Posterior vena cava (tissue), 2 donors: ENCODE results near the gene SPIC. TPM values are rescaled to one million over a fixed set of nuclear protein-coding genes. Genes with fewer than 3 reads are reported as not detected.
"Not testable (repeated sequence)": the region's sequence is repeated elsewhere in the genome, so short reads cannot be mapped to it uniquely, and the experiment has no call there.

Source experiments
- DNase-seq: peaks from one replicate; pipeline ENCODE4 v3.0.0-alpha.2; 2020; ENCODE audit warnings: low spot score
- intact Hi-C, 2 donors: fragments of 100-400 bp; cut with DNase I; formaldehyde crosslinking; loops; one replicate each; pipeline versions ENCODE4 v1.14.1 to v1.14.2; 2022 to 2023
- long read RNA-seq, 2 donors: library from polyadenylated mRNA; unstranded; transcript quantifications; one replicate each; pipeline ENCODE4 v2.0.0, GENCODE V29; 2020 to 2021
- total RNA-seq, 2 donors: library from RNA; stranded (reverse); fragmentation: NEBNext Ultra II Directional; extraction: Animal tissue kit (Norgen Biotek cat#: 25700); gene quantifications; one replicate each; pipeline ENCODE4 v1.2.1, GENCODE V29; 2021
- donor health status: DM: yes; HTN: yes; CAD: no.
- donor health status: DM: yes; HTN: yes; CAD: no.

Gene SPIC
- total RNA-seq: not detected
- long read RNA-seq, donor 1, partial matches to known transcripts: 0 of 1 reads
- long read RNA-seq, donor 1, other reads (novel, unspliced or antisense): 0 of 1 reads
- long read RNA-seq, donor 2: 0 reads

DNA sequence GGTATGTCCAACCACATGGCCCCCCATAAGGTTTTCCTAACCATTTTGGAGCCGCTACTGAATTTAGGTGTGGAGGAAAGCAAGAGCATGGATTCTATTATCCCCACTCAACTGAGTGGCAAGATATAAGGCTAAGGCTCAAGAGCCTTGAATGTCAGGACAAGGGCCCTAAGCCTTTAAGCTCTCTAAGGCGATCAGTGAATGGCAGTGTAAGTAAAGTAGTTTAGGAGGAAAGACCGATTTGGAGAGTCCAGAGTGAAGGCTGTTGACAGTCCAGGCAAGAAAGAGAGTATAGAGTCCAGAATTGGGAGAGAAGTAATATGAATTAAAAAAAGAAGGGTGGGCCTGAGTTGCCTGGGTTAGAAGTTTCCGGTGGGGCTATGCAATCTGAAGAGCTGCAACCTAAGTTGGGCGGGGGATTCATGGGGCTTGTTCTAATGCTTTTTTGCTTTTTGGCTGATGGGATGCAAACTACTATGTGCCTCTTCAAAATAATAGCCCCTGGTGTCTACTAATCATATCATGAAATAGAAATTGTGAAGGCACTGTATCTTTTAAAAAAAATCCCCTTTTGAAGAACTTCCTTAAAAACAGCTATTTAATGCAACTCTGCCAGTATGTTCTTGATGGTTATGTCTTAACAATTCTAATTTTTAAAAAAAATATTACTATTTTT is at the start of gene SPIC:
Gene SPIC (plus strand): TSS at position 626 of the 676 bp plus-strand sequence. CDS start 1,569 bp downstream, outside the sequence.
- DNase-seq: no peak
- intact Hi-C loops: no loop called here

DNA sequence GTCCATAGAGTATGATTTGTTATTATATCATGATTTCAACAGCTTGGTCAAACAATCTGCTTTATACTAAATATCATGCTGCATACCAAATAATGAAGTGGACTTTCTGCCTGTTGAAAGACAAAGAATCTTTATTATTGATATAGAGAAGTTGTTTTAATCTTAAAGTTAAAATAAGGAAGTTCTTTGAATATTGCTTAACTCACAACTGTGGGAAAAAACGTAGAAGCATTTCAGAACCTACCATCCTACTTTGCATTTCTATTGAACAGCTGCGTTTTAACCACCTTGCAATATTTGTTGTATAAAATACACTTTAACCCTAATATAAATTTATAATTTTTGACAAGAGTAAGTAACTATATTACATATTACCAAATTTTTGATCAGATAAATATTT is 44.7 kb upstream of the SPIC start:
- no peak for DNase-seq
- intact Hi-C loops: no loop called here

DNA sequence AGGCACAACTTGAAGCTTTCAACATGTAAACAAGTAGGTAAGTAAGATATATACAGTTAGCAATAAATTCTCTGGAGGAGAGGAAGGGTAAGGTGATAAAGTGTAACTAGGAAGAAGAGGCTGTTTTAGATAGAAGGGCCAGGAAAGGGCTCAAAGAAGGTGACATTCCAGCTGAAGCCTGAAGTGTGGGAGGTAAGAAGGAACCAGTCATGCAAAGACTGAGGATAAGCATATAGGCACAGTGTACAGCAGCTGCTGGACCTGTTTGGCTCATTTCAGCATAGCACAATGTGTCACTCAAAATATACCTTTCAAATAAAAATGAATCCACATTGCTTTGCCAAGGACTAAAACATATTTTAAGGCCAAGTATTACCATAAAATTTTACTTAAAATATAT is 39.0 kb upstream of the SPIC start:
- DNase-seq: no peak
- intact Hi-C loops: no loop called here

DNA sequence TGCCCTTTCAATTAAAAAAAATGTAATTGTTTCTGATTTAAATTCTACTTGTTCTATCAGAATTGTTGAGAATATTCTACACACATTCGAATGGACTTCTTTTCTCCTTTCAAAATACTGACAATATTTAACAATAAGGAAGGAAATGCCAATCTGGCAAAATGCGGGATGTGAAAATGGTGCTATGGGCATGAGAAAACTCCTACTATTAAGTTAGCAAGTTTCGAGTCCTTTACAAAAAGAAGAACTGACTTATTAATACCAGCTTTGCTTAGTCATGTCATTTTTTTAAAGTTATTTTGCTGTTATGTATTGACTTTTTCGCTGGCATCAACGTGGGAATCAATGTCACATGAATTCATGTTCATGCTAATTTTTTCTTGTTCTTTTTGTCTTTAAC is 35.9 kb upstream of the SPIC start:
- intact Hi-C loops: no loop called here
- no peak for DNase-seq

DNA sequence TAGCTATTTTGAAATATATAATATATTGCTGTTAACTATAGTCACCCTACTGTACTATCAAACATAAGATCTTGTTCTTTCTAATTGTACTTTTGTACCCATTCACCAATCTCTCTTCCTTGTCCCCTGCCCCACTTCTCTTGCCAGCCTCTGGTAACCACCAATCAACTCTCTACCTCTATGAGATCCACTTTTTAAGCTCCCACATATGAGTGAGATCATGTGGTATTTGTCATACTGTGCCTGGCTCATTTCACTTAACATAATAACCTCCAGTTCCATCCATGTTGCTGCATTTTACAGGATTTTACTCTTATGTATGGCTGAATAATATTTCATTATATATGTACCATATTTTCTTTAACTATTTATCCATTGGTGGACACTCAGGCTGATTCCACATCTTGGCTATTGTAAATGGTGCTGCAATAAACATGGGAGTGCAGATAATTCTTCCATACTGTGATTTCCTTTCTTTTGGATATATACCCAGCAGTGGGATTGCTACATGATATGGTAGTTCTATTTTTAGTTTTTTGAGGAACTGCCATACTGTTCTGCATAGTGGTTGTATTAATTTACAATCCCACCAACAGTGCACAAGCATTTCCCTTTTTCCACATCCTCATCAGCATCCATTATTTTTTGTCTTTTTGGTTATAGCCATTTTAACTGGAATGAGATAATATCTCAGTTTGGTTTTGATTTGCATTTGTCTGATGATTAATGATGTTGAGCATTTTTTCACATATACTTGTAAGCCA is 33.5 kb upstream of the SPIC start:
- intact Hi-C loops: no loop called here

DNA sequence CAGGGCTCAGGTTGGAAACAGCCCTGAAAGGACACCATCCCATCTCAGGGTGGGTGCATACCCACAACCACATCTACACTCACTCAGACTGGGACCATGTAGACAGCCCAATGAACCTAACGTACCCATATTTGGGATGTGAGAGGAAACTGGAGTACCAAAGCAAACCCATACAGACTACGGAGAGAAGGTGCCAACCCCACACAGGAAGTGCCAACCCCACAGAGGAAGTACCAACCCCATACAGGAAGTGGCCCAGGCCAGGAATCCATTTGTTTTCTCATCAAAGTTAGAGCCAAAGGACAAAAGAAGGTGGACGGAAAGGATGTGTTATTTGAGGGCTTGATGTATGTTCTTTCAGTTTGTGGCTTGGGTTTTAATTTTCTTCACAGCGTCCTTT is 19.5 kb upstream of the SPIC start:
- intact Hi-C loops: no loop called here

More for the DNA sequence above, 33.5 kb upstream of the SPIC start:
- no peak for DNase-seq

DNA sequence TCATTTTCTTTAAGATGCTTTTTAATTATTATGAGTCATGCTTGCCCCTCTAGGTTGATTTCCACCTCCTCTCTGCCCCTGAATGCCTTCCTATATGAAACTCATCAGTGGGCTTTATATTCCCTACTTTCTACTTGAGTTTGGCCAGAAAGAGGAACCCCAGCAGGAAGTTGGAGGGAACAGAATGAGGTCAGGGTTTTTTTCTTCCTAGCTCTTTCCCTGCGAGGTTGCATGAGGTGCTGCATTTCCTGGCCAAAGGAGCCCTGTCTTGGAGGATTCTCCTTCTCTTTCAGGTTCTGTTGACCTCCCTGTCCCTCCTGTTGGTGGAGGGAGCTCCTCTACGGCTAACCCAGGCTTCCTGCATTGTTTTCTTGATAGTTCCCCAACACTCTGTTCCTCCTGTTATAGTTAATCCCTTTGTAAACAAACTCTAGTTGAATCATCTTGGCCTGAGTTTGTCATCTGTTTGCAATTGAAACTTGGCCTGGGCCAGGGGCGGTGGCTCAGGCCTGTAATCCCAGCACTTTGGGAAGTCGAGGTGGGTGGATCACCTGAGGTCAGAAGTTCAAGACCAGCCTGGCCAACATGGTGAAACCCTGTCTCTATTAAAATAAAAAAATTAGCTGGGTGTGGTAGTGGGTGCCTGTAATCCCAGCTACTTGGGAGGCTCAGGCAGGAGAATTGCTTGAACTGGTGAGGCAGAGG is 15.3 kb upstream of the SPIC start:
- intact Hi-C loops: no loop called here

More for the DNA sequence above, 19.5 kb upstream of the SPIC start:
- no peak for DNase-seq

DNA sequence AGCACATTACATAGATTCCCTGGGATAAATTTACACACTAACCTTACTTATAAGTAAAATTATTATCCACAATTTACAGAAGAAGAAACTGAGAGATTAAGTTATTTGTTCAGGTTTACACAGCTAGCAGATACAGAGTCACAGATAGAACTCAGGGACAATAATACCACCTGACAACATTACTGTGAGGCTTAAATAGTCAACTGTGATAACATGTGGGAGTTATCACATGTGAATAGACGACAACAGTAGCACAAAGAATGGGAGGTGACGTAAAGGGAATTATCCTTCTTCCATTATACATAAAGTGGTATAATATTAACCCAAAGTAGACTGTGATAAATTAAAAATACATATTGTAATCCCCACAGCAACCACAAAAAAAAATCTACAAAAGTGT is 6.2 kb upstream of the SPIC start:
- no peak for DNase-seq
- intact Hi-C loops: no loop called here

More for the DNA sequence above, 15.3 kb upstream of the SPIC start:
- DNase-seq: no peak

DNA sequence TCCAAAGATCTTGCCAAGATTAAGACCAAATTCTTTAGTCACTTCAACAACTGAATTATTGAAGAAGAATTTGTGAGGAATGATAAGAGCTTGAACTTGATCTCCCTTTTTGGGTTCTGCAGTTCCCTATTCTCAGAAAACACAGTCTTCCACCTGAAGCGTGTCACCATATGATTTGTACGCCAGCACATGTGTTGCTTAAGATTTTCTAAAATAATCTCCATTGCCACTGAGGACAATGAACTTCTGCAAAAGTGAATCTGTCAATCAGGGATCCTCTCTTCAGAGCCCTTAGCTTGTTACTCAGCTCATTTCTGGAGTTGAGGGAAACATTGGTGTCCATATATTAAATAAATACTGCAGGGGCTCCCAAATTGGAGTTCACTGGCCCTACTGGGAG is 4.2 kb upstream of the SPIC start:
- intact Hi-C loops: no loop called here
- no peak for DNase-seq

DNA sequence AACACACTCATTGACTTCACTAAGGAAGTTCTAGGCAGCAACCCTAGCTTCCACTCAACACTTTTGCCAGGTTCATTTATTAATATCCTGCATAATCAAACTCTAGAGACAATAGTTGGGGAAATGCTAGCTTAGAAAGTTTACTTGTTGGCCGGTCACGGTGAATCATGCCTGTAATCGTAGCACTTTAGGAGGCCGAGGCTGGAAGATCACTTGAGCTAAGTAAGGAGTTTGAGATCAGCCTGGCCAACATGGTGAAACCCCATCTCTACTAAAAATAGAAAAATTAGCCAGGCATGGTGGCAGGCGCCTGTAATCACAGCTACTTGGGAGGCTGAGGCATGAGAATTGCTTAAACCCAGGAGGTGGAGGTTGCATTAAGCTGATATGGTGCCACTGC is 3.3 kb upstream of the SPIC start:
- DNase-seq, intact Hi-C loops: not testable (repeated sequence)

DNA sequence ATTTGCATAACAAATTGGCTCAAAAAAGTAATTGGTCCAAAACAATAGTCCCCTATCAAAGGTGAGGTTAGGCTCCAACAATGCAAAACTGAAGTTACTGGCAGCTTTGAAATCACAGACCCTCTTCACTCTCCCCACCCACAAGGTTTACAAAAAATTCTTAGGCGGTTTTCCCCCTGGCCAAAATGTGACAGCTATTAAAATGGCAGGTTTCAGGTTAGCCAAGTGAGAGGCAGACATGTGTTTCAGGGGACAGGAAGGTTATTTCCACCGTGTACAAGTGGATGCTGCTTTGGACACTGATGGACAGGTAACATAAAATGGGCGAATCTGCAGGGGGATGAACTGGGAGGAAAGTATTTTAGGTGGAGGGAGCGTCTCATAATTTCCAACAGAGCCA is 888 bp upstream of the SPIC start:
- intact Hi-C loops: no loop called here

DNA sequence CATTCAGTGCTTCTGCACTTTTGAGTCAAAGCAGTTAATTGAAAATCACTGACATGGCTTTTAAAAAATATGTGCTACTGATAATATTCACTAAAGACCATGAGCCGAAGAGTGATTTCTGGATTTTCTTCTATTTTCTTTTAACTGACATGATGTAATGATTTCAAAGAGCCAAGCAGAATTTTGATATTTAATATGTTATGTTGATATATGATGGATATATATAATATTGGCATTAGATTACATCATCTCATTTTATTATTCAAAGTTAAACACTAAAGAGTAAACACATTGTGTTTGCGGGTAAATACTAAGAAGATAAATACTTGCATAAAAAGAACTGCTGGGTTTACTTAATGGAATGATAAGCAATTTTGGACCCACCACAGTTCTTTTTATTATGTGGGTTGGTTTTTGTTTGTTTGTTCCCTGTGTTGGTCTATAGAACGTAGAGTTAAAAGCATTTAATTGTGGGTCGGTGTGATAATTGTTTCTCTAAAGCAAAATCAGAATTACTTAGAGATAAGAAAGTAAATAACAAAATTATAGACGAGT is 692 bp downstream of the SPIC start:
- intact Hi-C loops: no loop called here
- no peak for DNase-seq

More for the DNA sequence above, 888 bp upstream of the SPIC start:
- DNase-seq: no peak

DNA sequence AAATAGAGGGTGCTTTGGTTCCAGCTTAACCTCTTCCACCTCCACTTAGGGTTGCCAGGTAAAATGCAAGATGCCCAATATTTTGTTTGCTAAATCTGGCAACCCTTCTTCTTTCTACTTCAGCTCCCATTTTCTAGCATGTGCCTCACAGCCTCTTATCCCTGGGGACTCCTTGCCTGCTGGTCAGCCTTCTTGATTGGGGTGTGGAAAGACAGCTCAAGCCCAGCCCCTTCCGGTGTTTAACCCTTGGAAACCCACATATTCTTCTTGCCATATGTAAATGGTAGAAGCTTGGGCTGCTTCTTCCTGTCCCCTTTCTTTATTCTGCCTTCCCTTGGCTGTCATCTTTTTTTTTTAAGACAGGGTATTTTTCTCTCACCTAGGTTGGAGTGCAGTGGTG is 5.7 kb downstream of the SPIC start:
- no peak for DNase-seq
- intact Hi-C loops: no loop called here

DNA sequence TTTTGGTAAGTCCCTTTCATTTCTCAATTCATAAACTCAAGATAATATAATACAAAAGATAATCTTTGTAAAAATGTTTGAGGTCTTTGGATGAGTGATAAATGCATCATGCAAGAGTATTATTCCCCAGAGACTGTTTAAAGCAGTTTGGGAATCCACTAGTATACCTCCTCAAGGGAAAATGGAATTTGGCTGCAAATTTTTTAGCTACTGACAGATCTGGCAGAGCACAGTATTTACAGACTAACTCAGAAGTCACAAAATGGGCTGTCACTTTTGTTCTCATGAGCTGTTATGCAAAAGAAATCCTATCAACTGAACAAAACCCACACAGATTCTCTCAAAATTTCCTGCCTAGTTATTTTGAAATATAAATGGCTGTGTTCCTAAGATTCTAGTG is 9.9 kb downstream of the SPIC start:
- intact Hi-C loops: no loop called here
- DNase-seq: no peak

DNA sequence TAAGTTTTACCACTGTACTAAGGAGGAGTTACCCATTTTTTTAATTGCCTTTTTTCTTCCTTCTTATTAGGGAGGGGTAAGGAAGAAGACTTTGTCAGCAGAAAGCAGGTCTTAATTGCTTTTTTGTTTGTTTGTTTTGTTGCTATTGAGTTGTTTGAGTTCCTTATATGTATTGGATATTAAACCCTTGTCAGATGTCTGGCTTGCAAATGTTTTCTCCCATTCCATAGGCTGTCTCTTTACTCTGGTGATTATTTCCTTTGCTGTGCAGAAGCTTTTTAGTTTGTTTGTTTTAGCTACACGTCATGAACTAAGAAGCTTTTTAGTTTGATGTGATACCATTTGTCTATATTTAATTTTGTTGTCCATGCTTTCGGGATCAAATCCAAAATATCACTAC is 13.3 kb downstream of the SPIC start:
- DNase-seq: no peak
- intact Hi-C loops: no loop called here

DNA sequence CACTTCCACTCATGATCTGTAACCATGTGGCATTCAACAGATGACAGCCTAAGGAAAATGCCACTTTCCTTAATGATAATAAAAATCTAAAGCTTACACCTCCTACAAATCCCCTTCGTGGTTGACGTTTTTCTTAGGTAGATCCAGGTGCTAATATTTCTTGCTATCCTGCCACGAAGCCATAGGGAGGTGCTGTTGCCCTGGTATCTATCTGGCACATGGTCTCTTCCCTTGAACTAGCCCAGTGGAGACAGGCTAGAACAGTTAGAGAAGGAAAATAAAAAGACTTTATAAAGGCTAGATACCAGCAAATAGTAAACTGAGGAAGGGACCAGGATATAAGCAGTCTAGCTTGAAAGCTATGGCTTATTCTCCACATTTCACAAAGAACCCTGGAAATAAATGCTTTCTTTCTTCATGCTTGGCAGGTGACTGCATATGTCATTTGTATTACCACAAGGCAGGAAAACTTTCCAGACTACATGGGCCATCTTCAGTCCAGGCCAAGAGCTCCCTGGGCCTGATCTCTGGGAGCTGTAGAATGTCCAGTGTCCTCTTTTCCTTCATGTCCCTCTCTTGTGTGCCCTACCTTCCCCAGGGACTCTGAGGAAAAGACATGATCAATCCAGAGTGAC is 15.3 kb downstream of the SPIC start:
- intact Hi-C loops: no loop called here
- DNase-seq: no peak

DNA sequence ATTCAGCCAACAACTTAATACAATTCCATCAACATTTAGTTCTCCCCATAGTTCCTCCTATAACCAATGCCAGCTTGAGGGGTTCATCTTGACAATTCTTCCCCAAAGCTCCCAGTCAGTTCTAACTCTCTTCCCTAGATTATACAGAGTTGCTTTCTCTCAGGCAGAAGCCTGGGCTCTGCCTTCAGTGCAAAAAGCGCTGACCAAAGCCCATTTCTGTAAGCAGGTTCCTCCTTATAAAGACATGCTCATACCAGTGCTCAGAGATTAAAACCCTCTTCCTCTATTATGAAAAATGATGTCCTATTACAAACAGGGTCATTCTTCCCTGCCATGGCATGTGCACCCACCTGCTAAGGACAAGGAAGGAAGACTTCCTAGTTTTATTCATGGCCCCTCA is 16.2 kb downstream of the SPIC start:
- intact Hi-C loops: no loop called here
- no peak for DNase-seq

DNA sequence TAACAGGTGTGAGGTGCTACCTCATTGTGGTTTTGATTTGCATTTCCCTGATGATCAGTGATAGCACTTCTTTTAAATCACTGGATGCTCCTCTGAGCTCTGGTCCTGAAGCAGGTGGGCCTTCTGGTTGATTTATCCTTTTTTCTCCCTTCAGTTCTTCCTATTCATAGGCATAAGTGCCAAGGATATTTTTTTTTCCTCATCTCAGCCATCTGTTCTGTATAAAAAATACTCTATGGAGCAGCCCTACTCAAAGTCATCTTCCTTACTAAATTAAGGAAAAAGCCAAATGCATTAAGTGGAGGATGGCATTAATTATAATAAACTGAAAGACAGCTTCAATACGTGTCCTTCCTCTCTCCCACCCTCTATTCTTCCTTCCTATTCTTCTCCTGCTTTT is 18.4 kb downstream of the SPIC start:
- intact Hi-C loops: no loop called here

DNA sequence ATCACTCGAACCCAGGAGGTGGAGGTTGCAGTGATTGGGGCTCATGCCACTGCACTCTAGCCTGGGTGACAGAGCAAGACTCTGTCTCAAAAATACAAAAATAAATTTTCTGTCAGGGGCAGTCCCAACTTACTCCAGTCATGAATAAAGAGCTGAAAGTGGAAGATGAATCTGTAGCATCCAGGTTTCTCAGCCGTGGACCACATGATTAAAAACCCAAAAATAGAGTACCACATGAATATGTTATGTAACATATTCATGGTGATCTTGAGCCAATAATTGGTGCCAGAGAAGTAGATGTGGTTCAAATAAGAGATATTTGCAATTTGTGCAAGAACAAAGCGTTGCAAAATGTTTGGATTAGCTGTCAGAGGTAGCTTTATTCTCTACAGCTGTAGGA is 23.1 kb downstream of the SPIC start:
- no peak for DNase-seq
- intact Hi-C loops: no loop called here

More for the DNA sequence above, 18.4 kb downstream of the SPIC start:
- no peak for DNase-seq
